Transverse colon (tissue), 4 donors: ENCODE data around the gene ZNF316.

Experiments
- EP300 ChIP-seq: sonication (generic); formaldehyde crosslinking; IDR thresholded peaks from one replicate; pipeline ENCODE4 v1.6.1; 2017; ENCODE audit warnings: antibody characterized with exemption, low read depth
- POLR2A ChIP-seq: fragments of 450-650 bp; IDR thresholded peaks from one replicate; pipeline ENCODE4 v1.6.1; 2016; ENCODE audit warnings: antibody characterized with exemption, mild to moderate bottlenecking, moderate library complexity
- POLR2AphosphoS5 ChIP-seq, 3 donors: sonication (generic); formaldehyde crosslinking; IDR thresholded peaks; one replicate each; pipeline ENCODE4 v1.6.1; 2016; ENCODE audit warnings: antibody characterized with exemption in 3 of 3
- TF ChIP-seq, protein P1 (sequence below), 5 experiments: fragments of 200-600 bp in 3 of 5; fragments of 450-650 bp in 2 of 5; sonication (generic) in 3 of 5; IDR thresholded peaks; 1 replicate in 2 of 5; 2 replicates in 3 of 5; pipeline ENCODE4 v1.5.1; 2016 to 2017; ENCODE audit warnings: antibody characterized with exemption in 5 of 5, inconsistent platforms in 3 of 5, mild to moderate bottlenecking in 2 of 5, moderate library complexity in 1 of 5

DNA sequence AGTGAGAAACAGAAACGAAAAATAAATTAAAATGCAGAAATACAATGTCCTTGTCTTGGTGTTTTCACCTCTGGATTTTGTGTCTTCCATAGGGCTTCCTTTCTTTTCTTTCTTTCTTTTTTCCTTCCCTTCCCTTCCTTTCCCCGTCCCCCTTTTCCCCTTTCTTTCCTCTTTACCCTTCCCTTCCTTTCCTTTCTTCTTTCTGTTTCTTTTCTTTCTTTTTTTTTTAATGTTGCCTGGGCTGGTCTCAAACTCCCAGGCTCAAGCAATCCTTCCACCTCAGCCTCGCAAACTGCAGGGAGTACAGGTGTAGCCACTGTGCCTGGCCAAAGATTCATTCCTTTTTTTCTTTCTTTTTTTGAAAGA lies 12.9 kb upstream of the ZNF316 start:
- TF ChIP-seq POLR2A = no peak
- TF ChIP-seq, protein P1, sequence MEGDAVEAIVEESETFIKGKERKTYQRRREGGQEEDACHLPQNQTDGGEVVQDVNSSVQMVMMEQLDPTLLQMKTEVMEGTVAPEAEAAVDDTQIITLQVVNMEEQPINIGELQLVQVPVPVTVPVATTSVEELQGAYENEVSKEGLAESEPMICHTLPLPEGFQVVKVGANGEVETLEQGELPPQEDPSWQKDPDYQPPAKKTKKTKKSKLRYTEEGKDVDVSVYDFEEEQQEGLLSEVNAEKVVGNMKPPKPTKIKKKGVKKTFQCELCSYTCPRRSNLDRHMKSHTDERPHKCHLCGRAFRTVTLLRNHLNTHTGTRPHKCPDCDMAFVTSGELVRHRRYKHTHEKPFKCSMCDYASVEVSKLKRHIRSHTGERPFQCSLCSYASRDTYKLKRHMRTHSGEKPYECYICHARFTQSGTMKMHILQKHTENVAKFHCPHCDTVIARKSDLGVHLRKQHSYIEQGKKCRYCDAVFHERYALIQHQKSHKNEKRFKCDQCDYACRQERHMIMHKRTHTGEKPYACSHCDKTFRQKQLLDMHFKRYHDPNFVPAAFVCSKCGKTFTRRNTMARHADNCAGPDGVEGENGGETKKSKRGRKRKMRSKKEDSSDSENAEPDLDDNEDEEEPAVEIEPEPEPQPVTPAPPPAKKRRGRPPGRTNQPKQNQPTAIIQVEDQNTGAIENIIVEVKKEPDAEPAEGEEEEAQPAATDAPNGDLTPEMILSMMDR (IDR thresholded peaks at IDR 0.05) = no peak
- TF ChIP-seq EP300 = no peak
- no peak for TF ChIP-seq POLR2AphosphoS5 (IDR thresholded peaks at IDR 0.05)
